ENCODE data around the gene BCAS3.
"Not testable (repeated sequence)": the region's sequence is repeated elsewhere in the genome, so short reads cannot be mapped to it uniquely, and the experiment has no call there.

BCAS3 gene

GRCh38 chr17:61418449-61418848, 740.8 kb downstream of the BCAS3 start:
- DNase-seq: no peak

DNA sequence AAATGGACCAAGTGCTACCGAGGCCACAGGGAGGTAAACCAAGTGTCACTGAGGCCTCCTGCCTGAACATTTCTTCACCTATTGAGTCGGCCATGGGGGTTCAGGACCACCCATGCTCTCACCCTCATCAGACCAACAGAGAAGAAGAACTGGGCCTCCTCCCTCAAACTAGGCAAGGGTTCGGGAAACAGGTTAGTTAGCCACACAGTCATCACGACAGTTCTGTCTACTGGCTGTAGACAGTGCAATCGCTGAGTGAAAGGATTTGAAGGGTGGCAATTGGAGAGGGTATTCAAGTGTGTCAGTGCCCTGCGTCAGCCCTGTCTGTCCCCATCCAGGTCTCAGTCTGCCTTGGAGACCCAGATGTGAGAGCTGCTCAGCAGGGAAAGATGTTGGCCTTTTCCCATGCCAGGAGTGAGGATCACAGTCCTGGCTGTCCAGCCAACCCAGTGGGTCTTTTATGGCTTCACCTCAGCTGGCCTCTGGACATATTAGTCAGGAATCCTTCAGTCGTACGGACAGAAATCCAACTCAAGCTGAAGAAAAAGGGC, 741.9 kb downstream of the BCAS3 start:
- no peak for DNase-seq

DNA sequence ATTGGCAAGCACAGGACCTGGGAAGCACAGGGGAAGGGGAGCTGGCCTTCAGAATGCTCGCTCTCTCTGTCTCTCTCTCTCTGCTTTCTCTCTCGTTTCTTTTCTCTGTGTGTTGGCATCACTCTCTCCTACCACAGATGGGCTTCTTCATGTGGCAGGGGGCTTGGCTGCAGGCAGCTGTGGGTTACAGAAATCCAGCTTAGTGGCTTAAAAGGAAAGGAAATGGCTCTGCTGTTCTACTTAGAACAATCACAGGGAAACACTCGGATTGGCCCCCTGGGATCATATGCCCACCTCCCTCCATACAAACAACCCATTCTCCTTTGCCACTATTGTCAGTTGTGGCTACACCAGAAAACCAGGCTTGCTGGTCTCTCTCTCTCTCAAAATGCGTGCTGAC, 742.4 kb downstream of the BCAS3 start:
- no peak for DNase-seq

DNA sequence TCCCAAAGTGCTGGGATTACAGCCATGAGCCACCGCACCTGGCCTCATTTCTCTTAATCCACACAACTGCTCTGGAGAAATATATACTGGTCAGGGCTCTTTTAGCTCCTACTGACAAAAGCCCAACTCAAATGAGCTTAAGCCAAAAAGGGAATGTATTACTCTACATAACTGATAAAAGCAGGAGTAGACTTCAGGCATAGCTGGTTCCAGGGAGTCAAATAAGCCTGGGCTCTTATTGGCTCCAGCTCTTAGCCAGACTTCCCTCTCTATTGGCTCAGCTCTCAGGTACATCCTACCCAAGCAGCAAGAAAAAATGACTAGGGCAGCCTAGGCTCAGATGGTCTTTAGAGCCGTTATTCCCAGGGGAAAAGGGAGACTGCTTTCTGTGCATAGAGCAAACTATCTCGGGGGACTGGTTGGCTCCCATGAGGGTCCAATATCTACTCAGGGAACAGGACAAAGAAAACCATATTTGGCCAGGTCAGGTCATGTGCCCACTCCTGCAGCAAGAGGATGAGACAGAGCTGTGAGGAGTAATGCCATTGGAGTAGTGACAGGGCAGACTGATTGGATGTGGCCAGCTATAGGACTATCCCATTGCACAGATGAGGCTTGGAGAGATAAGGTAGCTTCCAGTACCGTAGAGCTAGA, 743.2 kb downstream of the BCAS3 start:
- no peak for DNase-seq

DNA sequence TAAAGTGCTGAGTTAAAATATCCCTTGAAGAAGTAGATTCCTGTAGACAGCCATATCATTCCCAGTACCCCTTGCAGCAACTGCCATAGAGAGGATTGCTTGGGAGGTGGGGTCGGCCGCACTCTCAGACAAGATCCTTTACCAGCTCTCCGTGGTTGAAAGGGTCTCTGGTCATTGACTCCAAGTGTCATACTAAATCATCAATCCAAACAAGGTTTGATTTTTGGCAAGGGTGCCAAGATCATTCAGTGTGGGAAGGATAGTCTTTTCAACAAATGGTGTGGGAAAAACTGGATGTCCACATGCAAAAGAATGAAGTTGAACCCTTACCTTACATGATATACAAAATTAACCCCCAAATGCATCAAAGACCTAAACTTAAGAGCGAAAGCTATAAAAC, 743.8 kb downstream of the BCAS3 start:
- DNase-seq: no peak

DNA sequence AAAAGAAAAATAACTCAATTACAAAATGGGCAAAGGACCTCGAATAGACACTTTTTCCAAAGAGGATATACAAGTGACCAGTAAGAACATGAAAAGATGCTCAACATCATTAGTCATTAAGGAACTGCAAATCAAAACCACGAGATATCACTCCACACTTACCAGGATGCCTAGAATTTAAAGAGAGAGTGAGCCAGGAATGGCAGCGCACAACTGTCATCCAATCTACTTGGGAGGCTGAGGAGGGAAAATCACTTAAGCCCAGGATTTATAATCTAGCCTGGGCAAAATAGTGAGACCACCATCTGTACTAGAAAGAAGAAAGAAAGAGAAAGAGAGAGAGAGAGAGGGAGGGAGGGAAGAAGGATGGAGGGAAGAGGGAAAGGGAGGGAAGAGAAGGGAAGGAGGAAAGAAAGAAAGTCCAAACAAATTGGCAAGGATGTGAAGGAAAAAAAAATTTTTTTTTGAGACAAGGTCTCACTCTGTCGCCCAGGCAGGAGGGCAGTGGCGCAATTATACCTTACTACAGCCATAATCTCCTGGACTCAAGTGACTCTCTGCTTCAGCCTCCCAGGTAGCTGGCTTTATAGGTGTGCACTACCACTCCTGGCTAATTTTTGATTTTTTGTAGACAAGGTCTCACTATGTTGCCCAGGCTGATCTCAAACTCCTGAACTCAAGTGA, 744.6 kb downstream of the BCAS3 start:
- no peak for DNase-seq

- DNase-seq: no peak
These were observed 745.2 kb downstream of the BCAS3 start for GRCh38 chr17:61422869-61423268.

GRCh38 chr17:61423967-61424649, 746.5 kb downstream of the BCAS3 start:
- no peak for DNase-seq

DNA sequence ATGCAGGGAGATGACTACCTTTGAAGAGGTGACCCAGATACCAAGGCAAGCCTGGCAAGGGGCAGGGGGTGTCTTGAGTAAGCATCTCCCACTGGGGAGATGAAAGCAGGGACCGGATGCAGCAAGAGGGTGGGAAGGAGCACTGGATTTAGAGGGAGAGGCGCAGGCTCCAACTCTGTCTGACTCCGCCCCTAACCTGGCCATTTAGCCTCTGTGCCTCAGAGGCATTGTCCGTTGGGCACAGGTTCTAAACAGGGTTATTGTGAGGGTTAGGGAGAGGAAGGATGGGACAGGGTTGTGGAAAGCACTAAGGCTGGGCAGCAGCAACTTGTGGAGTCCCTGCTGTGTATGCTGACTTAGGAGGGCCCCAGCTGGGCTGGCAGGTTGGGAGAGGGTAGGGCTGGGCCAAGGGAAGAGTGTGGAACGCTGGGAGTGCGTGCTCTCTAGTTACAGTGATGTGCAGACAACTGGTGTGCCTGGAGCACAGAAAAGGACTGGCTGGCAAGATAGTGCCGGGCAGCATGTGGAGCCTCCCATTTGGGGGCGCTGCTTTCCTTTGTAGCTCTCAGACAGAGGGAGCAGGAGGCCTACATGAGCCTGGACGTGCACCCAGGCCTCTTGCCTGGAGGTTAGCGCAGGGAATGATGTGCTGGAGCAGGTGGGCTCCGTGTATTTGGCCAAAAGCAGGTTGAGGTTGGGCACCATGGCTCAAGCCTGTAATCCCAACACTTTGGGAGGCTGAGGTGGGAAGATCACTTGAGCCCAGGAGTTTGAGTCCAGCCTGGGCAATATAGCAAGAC, 748.2 kb downstream of the BCAS3 start:
- no peak for DNase-seq

DNA sequence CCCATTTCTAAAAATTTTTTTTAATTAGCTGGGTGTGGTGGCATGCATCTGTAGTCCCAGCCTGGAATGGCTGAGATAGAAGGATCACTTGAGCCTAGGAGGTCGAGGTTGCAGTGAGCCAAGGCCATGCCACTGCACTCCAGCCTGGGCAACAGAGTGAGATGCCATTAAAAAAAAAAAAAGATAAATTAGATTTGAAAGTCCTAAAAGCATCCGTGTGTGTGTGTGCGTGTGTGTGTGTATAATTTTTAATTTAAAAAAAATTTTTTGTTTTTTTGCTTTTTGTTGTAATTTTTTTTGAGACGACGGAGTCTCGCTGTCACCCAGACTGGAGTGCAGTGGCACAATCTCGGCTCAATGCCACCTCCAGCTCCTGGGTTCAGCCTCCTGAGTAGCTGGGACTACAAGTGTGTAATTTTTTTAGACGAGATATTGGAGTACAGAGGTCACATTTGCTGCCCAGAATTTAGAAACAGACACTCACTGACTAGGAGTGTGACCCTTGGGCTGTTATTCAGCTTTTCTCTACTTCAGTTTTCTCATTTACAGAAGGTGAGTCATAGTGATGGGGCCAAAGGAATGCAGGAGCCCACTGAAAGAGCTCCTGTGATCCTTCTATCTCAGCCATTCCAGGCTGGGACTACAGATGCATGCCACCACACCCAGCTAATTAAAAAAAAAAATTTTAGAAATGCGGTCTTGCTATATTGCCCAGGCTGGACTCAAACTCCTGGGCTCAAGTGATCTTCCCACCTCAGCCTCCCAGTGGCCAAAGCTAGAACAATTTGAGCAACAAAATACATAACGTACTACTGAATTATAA, 749.0 kb downstream of the BCAS3 start:
- no peak for DNase-seq

DNA sequence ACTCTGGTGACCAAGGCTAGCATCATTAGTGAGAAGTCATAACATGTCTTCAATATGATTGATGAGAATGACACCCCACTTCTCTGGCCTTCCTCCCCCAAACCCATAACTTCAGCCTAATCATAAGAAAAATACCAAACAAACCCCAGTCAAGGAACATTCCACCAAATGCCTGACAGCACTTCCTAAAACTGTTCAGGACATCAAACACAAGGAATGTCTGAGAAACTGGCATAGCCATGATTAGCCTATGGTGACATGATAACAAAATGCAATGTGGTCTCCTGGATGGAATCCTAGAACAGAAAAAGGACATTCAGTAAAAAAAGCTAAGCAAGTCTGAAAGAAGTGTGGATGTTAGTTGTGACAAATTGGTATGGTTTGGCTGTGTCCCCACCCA, 749.9 kb downstream of the BCAS3 start:
- no peak for DNase-seq

- no peak for DNase-seq
These were observed 751.6 kb downstream of the BCAS3 start for GRCh38 chr17:61429274-61429673.

- DNase-seq: not testable (repeated sequence)
These were observed 752.2 kb downstream of the BCAS3 start for GRCh38 chr17:61429831-61430230.

DNA sequence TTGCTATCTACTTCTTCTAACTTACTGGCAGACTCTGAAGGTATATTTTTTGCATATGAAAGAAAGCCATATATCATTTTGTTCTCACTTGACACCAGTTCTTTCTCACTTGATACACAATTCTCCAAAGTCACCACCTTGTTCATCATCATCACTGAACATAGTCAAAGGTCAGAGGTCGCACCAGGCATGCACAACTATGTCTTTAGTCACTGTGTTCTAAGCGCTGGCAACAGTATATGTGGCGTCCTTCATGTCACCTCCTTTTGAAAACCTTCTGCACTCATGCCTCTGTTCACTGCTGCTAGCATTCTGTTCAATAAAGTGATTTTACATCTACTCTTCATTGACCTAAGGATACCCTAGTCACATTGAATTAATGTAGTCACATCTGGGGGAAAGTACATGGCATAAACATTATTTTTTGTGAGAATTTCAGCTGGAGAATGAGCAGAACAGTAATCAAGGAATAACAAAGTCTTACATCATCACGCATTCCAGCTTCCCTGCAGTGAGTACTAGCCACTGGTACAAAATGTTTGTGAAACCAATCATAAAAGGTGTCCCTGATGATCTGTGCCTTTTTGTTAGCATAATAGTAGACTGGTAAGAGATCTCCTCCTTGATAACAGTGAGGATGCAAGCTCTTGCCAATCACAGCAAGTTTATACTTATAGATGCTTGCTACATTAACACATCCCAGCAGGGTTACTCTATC, 754.1 kb downstream of the BCAS3 start:
- no peak for DNase-seq

DNA sequence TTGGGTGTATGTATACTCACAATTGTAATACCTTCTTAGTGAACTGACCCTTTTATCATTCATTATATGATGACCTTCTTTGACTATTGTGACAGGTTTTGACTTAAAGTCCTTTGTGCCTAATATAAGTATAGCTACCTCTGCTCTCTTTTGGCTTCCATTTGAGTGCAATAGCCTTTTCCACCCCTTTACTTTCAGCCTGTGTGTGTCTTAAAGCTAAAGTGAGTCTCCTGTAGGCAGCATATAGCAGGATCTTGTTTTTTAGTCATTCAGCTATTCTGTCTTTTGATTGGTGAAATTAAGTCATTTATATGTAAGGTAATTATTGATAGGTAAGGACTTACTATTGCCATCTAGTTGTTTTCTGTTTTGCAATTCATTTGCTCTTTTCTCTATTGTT, 758.6 kb downstream of the BCAS3 start:
- no peak for DNase-seq

DNA sequence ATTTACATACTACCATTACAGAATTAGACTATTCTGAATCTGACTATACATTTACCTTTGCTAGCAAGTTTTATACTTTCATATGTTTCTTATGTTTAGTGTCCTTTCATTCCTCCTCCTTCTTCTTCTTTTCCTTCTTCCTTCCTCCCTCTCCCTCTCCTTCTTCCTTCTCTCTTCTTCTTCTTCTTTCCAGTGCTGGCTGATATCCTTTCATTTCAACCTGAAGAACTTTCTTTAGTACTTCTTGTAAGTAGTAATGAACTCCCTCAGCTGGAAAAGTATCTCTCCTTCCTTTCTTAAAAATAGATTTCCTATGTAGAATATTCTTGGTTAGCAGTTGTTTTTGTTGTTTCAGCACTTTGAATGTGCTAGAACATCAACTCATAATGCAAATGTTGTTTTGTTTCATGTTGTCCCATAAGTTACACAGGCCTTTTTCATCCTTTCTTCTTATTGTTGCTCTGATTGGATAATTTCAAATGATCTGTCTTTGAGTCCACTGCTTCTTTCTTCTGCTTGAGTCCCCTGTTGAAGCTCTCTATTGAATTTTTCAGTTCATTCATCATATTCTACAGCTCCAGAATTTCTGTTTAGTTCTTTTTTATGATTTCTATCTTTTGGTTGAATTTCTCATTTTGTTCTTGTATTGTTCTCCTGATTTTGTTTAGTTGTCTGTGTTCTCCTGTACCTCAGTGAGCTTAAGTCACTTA, 759.5 kb downstream of the BCAS3 start:
- DNase-seq: no peak

GRCh38 chr17:61440697-61441096, 763.0 kb downstream of the BCAS3 start:
- no peak for DNase-seq

DNA sequence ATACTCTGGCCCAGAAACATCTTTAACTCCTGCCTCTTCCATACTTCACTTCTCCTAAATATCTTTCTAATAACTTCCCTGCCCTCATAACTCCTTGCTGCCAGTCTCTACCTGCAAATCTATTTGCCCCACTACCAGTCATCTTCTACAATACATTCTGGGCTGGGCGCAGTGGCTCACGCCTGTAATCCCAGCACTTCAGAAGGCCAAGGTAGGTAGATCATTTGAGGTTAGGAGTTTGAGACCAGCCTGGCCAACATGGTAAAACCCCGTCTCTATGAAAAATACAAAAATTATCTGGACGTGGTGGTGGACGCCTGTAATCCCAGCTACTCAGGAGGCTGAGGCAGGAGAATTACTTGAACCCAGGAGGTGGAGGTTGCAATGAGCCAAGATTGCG, 763.9 kb downstream of the BCAS3 start:
- not testable (repeated sequence) for DNase-seq

DNA sequence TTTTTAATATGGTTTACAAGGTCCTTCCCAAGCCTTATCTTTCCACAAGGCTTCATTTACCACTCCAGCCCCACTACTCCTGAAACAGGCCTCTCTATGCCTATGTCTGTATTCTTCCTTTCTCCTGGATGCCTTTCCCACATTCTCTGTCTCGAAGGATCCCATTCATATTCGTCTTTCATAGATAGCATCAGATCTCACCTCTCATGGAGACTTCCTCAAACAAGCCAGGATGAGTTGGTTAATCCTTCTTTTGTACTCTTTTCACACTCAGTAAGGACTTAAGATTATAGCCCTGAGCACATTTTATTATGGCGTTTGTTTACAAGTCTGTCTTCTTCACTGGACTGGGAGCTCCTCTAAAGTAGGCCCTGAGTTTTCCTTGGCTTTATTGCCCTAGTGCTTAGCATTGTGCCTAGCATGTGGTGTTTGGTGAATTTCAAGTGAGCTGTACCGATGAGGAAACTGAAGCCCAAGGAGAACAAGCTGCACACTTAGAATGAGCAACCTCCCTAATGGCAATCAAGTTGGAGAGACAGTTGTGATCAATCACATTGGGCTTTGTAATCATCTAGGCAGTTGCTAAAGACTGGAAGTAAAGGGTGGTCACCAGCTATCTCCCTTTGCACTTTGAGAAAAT, 764.6 kb downstream of the BCAS3 start:
- no peak for DNase-seq

Measured in activated CD4-positive, CD25-positive, alpha-beta regulatory T cell (primary cell).